Endometrium (tissue), 2 donors: ENCODE measurements around the gene LRRC25.
"Not testable (repeated sequence)": the region's sequence is repeated elsewhere in the genome, so short reads cannot be mapped to it uniquely, and the experiment has no call there.

Experiments
- FAIRE-seq: peaks from 2 replicates; lab custom pipeline; 2012; peaks lifted over from hg19 to GRCh38; lab: Jason Lieb, UNC
- donor health status: control.
- donor health status: control.

The LRRC25 gene

DNA sequence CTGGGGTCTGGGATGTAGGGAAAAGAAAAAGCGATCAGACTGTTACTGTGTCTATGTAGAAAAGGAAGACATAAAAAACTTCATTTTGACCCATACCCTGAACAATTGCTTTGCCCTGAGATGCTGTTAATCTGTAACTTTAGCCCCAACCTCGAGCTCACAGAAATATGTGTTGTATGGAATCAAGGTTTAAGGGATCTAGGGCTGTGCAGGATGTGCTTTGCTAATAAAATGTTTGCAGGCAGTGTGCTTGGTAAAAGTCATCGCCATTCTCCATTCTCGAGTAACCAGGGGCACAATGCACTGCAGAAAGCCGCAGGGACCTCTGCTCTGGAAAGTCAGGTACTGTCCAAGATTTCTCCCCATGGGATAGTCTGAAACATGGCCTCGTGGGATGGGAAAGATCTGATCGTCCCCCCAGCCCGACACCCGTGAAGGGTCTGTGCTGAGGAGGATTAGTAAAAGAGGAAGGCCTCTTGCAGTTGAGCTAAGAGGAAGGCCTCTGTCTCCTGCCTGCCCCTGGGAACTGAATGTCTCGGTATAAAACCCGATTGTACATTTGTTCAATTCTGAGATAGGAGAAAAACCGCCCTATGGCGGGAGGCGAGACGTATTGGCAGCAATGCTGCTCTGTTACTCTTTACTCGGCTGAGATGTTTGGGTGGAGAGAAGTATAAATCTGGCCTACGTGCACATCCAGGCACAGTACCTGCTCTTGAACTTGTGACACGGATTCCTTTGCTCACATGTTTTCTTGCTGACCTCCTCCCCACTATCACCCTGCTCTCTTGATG, 5.2 kb upstream of the LRRC25 start:
- FAIRE-seq = not testable (repeated sequence)

DNA sequence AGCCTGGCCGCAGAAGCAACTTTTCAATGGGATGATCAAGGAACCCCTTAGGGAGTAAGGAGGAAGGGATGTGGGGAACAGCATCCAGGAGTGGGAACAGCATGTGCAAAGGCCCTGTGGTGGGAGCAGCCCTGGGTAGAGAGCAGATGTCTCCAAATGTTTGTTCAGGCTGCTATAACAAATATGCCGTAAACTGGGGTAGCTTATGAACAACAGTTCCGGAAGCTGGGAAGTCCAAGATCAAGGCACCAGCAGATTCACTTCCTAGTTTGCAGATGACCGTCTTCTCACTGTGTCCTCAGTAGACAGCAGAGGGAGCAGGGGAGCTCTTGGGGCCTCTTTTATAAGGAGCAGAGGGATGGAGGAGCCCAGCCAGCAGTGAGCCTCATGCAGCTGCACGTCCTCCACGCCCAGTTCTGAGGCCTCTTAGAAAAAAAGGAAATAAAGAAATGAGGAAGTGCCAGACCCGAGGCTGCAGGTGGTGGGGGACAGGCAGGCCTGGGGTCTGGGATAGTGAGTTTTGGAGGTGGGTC, 4.2 kb upstream of the LRRC25 start:
- no peak for FAIRE-seq

DNA sequence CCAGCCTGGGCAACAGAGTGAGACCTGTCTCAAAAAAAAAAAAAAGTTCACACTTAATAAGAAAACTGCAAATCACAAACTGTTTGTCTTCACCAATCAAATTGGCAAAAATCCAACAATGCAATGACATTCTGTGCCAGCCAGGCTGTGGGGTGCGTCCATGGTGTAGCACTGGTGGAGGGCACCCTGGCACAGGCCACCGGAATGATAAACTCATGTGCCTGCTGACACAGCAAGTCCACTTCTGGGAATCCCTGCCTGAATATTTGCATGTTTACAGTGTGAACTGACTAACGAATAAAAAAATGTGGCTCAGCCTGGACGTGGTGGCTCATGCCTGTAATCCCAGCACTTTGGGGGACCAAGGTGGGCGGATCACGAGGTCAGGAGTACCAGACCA, 1.6 kb upstream of the LRRC25 start:
- no peak for FAIRE-seq

DNA sequence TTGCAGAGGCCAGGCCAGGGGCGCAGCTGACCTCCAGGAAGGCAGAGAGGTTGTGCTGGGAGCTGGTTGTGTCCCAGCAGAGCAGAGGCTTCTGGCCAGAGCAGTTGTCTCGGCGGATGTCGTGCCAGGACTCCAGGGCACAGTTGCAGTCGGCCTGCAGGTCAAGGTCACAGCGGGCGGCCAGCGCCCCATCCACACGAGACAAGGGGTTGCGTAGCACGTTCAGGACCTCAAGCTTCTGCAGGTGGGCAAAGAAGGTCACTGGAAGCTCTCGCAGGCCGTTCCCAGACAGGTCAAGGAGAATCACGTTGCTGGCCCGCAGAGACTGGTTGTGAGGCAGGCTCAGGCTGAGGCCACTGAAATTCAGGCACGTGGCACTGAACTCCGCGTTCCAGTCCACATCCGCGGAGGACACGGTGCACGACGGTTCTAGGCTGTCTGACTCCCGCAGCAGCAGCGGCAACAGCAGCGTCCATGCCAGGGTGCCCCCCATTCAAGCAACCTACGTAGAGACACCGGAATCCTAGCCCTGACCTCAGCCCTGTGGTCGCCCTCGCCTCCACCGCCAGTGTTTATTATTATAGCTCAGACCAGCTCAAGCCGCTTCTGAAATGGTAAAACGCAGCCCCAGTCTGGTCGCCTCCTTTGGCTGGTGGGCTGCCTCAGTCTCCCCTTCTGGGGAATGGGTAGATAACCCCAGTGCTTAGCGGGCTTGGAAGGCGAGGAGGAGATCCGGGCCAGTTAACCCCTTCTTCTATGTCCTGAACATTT, 766 bp downstream of the LRRC25 start:
- no peak for FAIRE-seq

DNA sequence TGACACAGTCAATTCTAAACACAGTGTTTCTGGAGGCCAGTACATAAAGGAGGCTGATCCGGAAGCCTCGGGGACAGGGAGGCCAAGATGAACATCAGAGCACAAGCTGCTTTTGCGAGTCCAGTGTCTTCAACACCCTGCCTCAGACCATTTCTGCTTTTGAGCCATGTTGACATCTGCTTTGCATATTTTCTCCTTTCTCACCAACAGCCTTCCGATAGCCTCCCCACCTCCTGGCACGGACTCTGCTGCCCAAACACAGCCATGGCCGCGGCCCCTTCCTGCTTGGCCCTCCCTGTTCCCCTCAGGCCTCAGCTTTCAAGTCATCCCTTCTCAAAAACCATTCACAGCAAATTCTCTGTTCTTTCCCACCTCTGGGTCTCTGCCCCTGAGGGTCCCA, 3.6 kb downstream of the LRRC25 start:
- no peak for FAIRE-seq

DNA sequence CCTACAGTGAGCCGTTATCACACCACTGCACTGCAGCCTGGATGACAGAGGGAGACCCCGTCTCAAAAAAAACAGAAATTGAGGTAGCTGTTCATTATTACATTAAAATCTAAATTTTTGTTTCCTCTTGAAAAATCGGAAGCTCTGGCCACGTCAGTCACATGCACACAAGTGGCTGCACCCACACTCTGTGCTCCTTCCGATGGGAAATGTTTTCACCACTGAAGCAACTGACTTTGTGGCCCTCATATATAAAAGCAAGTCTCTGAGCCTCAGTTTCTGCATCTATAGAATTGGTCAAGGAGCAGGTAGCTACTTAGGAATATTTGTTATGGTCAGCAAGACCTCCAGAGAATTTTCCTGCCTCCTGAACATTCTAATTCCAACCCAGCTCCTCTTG, 4.5 kb downstream of the LRRC25 start:
- no peak for FAIRE-seq

DNA sequence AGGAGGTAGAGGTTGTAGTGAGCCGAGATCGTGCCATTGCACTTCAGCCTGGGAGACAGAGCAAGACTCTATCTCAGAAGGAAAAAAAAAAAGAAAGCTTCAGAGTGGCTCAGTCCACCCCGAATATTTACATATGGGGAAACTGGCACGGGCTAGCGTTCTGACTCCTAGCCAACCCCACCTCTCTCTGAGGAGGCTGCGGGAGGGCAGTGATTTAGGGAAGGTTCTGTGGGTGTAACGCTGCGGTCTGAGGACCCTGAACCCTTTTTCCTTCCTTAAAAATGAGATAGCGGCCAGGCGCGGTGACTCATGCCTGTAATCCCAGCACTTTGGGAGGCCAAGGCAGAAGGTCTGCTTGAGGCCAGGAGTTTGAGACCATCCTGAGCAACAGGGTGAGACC, 5.0 kb downstream of the LRRC25 start:
- FAIRE-seq = no peak

DNA sequence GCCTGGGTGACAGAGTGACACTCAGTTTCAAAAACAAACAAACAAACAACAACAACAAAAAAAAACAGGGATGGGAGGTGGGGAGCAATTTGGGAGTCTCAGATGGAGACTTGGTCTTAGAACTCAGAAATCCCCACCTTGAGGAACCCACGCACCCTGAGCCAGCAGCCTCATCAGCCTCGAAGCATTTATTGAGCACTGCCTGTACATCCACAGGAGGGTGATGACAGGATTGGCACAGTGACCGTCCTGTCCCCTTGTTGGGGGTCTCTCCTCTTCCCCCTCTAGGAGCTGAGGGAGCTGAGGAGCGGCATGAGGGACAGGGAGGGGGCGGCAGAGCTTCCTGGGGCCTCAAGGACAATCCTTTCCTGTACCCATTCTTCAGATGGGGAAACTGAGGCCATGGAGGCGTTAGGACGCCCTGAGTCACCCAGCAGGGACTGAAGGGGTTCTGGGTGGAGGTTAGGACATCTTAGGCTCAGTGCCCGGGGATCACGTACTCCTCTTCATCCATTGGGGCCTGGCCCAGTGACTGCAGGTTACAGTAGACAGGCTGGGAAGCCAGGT, 5.8 kb downstream of the LRRC25 start:
- no peak for FAIRE-seq

DNA sequence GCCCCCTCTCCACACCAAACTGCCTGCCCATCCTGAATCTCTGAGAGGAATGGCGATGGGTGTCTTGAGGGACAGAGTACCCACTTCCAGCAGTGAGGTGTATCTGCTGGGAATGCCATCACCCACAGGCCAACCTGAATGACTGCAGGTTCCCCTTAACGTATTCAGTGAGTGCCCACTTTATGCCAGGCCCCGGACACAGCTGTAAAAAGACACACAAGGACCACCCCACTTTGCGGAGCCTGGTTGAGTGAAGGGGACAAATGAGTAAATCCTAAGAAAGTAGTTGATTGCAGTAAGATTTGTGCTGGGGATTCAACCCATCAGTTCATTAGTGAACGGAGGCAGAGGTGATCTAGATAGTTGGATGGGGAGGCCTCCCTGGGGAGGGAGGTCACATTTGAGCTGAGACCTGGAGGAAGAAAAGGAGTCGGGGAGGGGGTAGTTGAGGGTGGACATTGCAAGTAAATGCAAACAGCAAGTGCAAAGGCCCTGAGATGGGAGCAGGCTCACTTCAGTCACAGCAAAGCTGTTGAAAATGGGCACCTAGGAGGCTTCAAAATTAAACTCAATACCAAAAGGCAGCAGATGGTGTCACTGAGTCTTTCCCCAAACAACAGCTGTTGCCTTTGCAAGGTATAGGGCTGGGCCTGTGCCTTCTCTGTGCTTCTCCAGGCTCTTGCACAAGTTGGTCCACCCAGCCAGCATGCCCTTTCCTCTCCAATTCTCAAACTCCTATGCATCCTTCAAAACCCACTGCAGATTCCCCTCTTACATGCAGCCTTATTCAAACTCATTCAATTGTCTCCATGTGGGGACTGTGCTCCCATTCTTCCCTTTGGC, 7.1 kb downstream of the LRRC25 start:
- FAIRE-seq = no peak

DNA sequence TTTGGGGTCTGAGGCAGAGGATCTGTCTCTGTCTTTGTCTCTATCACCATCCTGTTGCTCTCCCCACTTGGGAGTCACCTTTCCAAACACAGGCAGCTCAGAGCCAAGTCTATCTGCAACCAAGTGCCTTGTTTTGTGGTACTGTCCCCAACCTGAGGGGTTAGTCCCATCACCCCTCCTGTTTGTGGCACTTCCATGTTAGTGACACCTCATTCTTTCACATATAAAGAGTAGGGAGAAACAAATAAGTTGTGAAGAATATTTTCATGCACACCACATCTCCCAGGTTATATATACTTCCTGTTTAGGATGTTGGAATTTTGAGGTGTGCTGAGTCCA, 7.7 kb downstream of the LRRC25 start:
- no peak for FAIRE-seq

DNA sequence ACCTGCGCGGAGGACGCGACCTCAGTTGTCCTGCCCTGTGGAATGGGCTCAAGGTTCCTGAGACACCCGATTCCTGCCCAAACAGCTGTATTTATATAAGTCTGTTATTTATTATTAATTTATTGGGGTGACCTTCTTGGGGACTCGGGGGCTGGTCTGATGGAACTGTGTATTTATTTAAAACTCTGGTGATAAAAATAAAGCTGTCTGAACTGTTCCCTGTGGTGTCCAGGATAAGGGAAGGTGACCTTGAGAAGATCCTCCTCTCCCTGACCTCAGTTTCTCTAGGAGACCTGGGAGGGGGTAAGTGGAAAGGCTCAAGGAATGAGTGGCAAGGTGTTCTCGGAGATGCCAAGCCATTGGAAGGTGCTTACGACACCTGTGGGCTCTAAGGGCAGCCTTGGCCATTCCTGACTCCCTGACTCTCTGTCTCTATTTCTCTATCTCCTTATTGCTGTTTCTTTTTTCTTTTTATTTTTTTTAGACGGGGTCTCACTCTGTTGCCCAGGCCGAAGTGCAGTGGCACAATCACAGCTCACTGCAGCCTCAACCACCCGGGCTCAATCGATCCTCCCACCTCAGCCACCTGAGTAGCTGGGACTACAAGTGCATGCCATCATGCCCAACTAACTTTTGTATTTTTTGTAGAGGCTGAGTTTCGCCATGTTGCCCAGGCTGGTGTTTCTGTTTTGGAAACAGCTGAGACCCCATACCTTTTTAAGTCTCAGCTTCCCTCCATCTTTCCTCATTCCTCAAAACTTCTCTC, 8.3 kb downstream of the LRRC25 start:
- FAIRE-seq = no peak

DNA sequence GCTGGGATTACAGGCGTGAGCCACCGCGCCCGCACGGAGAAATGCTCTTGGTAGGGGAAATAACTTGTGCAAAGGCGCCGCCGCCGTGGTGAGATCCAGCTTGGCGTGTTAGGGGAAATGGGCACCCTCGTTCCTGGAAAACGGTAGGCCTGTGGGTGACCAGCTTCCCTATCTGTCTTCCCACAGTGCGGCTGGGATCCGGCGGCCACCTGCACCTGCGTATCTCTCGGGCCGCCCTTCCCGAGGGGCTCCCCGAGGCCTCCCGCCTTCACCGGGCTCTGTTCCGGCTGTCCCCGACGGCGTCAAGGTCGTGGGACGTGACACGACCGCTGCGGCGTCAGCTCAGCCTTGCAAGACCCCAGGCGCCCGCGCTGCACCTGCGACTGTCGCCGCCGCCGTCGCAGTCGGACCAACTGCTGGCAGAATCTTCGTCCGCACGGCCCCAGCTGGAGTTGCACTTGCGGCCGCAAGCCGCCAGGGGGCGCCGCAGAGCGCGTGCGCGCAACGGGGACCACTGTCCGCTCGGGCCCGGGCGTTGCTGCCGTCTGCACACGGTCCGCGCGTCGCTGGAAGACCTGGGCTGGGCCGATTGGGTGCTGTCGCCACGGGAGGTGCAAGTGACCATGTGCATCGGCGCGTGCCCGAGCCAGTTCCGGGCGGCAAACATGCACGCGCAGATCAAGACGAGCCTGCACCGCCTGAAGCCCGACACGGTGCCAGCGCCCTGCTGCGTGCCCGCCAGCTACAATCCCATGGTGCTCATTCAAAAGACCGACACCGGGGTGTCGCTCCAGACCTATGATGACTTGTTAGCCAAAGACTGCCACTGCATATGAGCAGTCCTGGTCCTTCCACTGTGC, 9.1 kb downstream of the LRRC25 start:
- FAIRE-seq = no peak

DNA sequence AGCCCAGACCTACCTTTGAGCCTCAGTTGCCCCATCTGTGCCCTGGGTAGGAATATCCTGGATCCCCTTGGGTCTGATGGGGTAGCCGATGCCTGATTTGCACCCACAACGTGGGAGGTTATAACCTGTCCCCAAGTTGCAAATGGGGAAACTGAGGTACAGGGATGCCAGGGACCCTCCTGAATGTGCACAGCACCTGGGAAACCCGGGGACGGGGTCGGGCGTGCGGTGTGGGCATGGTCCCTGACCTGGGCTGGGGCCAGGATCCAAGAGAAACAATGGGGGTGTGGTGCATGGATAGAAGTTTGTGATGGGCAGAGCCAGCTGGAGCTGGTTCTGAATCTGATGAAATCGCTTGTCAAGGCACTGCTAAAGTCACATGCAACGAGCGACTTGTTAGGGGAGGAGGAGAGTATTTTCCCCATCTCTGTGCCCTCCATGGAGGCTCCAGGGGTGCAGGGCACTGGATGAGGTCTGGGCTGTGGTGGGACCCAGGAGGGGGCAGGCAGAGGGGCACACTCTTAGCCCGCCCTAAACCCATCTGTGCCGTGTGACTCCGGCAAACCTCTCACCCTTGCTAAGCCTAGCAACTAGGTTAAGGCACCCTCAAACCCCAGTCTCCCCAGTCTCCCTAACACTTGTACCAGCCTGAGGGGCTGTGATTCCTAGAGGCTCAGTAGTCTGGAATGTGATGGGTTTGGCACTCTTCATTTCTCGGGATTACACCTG, 10.7 kb downstream of the LRRC25 start:
- FAIRE-seq = no peak

DNA sequence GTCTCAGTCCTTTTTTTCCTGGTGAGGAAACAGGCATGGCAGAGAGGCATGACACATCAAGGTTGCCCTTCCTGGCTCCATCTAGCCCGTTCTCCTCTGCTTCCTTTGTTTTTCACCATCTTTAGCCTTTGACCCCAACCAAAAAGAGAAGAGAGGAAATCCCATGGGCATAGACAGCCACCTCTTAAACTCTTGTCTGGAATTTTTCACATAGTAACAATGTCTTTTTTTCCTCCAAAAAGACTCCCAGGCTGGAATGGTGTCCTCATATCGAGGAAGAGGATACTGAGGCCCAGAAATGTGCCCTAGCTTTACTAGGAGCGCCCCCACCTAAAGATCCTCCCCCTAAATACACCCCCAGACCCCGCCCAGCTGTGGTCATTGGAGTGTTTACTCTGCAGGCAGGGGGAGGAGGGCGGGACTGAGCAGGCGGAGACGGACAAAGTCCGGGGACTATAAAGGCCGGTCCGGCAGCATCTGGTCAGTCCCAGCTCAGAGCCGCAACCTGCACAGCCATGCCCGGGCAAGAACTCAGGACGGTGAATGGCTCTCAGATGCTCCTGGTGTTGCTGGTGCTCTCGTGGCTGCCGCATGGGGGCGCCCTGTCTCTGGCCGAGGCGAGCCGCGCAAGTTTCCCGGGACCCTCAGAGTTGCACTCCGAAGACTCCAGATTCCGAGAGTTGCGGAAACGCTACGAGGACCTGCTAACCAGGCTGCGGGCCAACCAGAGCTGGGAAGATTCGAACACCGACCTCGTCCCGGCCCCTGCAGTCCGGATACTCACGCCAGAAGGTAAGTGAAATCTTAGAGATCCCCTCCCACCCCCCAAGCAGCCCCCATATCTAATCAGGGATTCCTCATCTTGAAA, 11.5 kb downstream of the LRRC25 start, which contains the start of gene GDF15:
Gene GDF15, plus strand, starts transcription at position 484 of the 868 bp plus-strand sequence. Its CDS starts 32 bp downstream, at position 516.
- no peak for FAIRE-seq

DNA sequence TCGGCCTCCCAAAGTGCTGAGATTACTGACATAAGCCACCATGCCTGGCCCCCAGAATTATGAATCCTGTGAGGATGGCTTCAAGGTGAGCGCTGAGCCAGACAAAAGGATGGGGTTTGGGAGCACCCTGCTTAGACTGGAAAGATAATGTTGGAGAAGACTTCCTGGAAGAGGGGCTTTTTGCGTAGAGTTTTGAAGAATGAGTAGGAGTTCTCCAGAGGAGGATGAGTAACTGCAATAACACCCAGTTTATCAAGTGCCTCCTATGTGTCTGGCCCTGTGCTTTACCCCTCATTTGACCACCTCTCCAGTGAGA, 12.1 kb downstream of the LRRC25 start:
- no peak for FAIRE-seq

DNA sequence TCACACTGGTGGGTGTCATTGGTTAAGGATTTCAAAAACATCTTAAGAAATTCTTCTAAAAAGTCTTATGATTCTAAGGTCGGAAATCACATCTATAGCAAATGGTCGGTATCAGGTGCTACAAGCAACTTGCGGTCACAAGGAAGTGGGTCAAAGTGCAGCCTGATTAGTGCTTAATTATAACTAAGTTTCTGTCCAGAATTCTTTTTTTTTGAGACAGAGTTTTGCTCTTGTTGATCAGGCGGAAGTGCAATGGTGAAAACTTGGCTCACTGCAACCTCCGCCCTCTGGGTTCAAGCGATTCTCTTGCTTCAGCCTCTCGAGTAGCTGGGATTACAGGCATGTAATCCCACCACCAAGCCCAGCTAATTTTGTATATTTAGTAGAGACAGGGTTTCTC, 12.6 kb downstream of the LRRC25 start:
- FAIRE-seq = no peak

DNA sequence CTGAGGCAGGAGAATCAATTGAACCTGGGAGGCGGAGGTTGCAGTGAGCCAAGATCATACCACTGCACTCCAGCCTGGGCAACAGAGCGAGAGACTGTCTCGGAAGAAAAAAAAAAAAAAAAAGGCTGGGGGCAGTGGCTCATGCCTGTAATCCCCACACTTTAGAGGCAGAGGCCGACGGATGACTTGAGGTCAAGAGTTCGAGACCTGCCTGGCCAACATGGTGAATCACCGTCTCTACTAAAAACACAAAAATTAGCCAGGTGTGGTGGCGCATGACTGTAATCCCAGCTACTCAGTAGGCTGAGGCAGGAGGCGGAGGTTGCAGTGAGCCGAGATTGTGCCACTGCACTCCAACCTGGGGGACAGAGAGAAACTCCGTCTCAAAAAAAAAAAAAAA, 13.8 kb downstream of the LRRC25 start:
- FAIRE-seq = not testable (repeated sequence)

DNA sequence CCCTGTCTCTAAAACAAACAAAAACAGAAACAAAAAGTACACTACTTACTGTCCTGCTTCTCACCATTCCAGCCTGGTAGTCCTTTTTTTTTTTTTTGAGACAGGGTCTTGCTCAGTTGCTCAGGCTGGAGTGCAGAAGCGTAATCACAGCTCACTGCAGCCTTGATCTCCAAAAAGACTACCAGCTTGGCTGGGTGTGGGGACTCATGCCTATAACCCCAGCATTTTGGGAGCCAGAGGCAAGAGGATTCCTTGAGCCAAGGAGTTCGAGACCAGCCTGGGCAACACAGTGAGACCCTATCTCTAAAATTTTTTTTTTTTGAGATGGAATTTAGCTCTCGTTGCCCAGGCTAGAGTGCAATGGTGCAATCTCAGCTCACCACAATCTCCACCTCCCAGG, 16.6 kb downstream of the LRRC25 start:
- FAIRE-seq = no peak
